NCI-H1930 (cell line): ENCODE results near the gene NEGR1.
A peak's percentile ranks its signal among the peaks of the same experiment; 100 is the strongest.
"Not testable (repeated sequence)": the region's sequence is repeated elsewhere in the genome, so short reads cannot be mapped to it uniquely, and the experiment has no call there.

Experiments used
- DNase-seq, 2 experiments: peaks; one replicate each; lab custom pipeline; 2025; lab: John Stamatoyannopoulos, UW

Gene NEGR1

DNA sequence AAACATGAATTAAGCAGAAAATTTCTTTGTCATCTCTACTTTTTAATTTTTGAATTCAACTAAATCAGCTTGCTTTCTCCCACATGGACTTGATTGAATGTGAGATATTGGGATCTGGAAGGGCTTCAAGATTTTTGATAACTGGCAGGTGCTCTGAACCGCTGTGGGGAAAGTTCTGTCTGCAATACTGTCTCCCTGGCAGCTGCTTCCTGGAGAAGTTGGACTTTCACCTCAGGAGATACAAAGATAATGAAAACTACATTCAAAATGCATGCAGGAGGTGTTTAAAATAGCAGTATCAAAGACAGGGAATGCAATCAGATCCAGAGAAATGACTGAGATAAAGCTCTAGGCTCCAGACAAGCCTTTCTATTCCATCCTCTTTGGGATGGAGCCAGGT lies 338.3 kb downstream of the NEGR1 start:
- no peak for DNase-seq

DNA sequence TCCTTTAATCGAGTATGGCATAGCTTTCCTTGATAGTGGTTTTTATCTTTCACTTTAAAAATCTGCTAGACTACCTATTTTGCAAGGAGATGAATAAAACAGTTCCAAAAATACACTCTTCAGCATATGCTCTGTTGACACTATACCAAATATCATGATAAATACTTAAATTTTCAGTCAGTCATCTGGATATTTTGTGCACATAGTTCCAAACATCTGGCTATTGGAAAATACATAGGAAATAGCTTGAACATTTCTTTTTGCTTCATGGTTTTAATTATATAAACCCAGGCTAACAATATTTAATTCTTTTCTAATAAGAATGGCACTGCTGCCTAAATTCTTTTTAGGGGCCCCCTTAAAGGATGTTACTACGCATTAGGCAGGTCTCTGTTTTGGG lies 342.1 kb downstream of the NEGR1 start:
- no peak for DNase-seq

DNA sequence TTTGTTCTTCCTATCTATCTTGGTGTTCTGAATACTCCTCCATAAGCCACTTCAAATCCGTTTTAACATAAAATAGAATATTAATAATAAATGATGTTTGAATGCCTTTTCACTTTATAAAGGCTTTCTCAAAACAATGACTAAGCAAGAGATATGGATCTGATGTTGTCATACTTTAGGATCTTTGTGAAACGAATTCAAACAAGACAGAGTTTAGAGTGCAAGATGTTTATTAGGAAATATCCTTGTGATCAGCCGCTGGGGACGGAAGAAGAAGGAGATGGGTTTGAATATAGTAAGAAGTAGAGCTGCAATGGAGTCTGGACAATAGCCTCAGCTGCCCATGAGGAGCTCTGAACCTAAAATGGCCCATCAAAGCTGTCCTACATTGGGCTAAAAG lies 351.8 kb downstream of the NEGR1 start:
- no peak for DNase-seq

DNA sequence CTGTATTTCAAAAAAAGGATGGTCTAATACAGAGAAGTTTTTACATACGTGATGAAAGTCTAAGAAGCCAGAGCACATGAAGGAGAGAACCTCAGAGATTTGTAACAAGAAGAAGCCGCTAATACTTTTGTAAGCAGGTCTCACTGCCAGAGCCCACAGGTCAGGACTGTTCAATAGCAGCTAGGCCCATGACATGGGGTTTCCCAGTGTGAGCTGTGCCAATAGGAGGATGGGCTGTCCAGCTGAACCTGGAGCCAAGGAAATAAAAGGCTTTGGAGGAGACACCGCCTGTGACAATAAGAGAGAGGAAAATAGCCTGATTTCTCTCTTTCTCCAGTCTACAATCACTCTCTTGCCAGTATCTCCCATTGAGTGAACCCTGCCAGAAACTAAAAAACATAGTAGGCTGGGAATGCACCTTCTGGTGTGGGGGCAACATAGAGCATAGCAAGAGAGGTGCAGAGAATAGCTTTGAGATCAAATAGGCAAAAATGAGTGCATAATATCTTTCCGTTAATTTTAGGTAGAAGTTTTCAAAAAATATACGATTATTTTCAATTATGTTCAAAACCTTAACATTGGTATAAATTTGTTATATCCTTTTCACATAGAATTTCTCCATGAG lies 360.3 kb downstream of the NEGR1 start:
- no peak for DNase-seq

DNA sequence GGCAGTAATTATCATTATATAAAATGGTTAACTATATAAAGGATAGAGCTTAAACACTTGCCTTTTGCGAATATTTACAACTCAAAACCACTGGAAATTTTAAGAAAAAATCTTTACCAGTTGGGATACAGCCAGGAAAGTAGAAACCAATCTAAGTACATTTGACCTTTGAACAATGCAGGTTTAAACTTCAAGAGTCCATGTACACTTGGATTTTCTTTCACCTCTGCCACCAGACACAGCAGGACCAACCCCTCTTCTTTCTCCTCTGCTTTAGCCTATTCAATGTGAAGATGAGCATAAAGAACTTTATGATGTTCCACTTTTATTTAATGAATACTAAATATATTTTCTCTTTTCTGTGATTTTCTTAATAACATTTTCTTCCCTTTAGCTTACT lies 361.1 kb downstream of the NEGR1 start:
- no peak for DNase-seq

DNA sequence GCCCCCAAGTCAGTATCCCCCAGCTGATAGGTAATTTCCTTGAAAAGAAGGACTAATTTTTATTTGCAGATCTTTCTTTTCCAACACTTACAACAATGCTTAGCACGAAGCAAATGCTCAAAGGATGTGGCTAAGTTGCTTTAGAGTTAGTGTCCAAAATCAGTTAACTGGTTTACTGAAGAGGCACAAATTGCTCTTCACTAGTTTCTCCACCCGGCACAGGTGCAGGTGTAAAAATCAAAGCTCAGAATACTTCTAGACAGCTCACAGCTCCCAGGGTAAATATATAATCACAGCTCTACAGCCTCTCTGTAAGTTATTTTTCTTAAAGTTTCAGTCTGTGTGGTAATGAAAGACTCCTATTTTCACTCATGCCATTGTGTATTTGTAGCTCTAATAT lies 361.8 kb downstream of the NEGR1 start:
- DNase-seq = no peak

DNA sequence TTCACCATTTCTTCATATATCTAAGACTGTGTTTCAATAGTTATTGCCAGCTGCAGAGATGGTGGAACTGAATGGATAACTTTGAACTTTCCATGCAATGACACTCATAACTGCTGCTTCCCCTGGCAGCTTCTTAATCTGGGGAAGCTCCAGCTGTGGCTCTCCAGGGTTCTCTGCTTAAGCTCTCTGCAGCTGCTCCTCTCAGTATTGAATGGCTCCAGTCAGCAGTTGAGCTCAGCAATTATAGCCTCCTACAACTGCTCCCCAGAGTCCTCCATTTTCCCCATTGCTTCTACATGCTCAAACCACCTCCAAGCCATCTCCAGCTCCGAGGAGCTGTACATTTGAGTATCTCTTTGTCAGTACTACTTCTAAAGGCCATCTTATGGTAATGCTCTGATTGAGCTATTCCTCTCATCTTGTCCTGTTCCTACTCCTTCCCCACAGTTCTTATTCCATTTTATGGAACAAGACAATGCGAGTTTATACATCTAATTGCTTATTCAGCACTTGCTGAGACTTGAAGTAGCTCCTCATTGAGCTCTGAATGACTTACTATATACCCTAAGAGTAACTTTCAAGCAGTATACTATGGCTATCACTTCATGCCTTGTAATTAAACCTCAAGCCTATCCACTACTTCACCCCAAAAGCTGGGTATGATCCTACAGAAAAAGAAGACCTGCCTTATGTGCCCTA lies 362.4 kb downstream of the NEGR1 start:
- DNase-seq = no peak

DNA sequence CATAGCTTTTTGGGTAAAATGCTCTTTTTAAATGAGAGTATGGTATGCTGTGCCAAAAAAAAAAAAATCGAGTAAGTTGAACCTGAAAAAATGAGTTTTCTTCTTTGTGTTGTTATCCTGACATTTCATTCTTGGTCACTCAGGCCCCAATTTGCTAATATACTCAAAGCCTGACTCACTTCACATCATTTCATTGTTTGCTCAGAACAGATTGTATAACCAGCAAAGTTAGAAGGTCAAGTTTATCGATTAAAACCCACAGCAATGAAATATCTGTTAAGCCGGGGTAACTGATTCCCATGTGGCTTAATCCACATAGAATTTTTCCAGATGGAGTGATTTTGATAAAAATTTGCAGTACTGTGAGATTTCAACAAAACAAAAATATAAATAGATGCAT lies 363.7 kb downstream of the NEGR1 start:
- no peak for DNase-seq

DNA sequence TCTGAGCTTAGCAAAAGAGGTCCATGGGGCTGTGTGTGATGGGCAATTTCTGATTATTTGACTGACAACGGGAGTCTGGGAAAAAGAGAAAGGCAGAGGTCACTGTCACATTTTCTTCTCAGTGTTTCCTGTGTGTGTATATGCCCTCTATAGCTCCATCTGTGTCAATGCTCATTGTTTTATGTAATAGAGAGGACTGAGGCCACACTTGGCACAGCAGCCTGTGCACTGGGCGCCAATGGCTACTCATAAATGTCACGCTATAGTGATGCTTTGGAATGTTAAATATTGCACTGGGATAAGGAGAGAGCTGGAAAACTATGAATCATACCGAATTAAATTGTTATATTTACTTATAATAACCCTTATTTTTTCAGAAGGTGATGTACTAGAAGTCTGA lies 365.4 kb downstream of the NEGR1 start:
- DNase-seq = no peak

DNA sequence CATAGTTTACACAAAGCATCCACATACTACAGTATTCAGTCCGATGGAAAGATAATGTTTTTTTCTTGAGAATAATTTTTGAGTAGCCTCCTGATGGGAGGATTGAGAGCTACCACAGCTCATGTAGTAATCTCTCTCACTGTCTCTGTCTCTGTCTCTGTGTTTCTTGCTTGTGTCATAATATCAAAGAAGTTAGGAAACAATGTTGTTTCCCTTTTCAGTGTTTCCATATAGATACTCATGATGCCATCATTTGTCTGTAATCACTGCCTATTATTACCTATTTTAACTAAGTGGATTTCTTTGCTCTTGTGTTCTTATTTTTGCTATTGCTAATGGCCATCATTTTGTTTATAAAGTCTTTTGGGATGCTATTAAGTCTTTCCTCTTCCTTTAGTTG lies 367.7 kb downstream of the NEGR1 start:
- no peak for DNase-seq

DNA sequence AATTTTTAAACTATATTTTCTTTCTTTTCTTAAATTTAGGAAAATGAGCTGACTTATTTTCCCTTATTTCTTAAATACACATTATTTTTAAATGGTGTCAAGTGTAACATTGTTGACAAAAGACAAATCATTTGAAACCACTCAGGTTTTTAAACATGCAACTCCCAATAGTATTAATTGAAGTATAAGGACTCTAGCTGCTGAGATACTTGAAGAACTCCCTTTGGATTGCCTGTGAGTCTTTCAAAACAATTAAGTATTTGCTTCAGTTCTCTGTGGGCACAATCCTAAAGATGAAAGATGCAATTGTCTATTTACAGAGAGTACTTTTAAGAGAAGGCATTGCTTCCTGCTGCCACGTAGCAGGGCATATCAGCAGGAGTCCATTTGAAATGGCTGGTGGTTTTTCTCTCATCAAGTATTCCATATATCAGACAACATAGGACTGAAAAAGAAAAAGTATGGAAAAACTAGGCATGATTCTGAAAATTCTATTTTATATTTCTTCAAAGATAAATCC lies 373.4 kb downstream of the NEGR1 start:
- DNase-seq = no peak

DNA sequence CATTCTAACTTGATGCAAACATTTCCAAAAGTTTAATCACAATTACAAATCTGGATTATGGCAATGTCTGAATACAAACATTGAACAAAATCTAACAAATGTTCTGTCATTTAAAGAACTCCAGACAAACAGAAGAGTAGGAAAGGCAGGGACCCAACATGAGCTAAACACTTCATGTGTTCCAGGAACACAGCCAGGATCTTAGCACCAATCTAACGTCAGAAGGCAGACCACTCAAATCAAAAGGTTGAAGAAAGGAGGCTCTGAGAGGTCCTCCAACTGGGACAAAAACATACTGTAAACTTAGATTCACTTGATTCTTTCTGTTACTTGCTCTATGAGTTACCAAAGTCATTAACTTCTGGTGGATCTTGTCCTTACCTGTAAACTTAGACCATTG lies 374.0 kb downstream of the NEGR1 start:
- no peak for DNase-seq

DNA sequence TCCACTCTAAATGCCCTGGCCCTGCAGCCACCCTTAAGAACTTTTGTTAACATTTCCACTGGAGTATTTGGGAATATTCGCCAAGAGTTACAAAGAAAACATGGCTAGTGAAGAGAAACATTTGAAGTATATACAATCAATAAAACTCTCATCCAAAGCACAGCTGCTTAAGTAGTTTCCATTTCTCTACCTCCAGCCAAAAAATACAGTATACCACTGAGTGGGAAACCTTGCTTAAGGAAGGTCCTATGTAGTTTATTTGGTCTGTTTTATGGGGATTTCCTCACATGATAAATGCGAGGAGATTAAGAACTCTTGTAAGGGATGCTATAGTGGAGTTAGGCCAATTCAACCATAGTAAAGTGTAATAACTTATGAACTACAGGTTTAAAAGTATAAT lies 382.5 kb downstream of the NEGR1 start:
- no peak for DNase-seq

DNA sequence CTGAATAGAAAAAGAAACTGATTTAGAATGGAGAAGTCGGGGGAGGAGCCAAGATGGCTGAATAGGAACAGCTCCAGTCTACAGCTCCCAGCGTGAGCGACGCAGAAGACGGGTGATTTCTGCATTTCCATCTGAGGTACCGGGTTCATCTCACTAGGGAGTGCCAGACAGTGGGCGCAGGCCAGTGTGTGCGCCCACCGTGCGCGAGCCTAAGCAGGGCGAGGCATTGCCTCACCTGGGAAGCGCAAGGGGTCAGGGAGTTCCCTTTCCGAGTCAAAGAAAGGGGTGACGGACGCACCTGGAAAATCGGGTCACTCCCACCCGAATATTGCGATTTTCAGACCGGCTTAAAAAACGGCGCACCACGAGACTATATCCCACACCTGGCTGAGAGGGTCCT lies 394.2 kb downstream of the NEGR1 start:
- not testable (repeated sequence) for DNase-seq

DNA sequence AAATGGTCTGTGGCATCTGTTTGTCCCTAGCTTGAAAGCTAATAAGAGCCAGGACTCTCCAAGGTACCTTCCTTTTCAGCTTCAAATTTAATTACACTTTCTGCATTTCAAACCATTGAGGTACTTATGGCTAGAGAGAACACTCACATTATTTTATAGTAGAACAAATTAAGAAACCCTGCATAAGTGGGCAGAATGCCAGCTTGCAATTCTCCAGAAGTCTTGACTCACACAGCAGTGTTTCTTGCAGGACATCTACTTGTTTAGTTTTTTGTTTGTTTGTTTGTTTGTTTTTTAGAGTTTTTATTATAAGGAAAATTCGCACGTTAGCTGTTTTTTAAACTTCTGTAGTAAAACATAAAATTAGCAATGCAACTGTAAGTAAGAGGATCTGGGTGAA lies 397.2 kb downstream of the NEGR1 start:
- DNase-seq = peak in 1 of 2 experiments; percentile 12

DNA sequence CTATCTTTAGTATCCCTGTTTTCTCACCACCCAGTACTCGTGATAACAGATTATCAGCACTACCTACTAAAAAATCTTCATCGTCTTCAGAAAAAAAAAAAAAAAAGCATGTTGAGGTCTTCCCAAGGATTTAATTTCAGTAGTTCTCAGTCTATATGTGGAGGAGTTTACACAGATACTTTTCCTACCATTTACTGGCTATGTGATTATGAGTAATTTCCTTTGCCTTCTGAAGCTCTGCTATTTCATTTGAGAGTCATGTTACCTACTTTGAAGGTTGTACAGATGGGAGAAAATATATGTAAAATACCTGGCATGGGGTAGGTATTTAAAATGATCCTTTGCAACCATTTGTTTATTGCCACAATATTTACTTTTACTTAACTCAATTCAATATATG lies 399.7 kb downstream of the NEGR1 start:
- peak; percentile 2 to 34 for DNase-seq

DNA sequence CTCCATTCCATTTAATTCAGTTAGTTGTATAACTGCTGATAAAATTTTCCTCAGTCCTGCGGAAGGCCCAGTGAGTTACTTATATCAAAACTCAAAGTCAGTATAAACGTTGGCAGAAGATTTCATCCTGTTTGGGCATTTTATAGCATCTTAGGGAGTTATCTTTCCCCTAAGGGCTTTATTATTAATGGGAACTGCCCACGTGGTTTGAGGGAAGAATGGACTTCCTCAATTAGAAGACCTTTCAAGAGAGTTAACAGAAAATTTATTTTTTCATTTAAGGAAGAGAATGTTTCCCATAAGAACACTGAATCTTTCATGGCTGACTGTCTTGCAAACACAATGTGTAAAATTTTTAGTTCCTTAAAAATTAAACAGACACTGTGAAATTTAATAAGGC lies 400.1 kb downstream of the NEGR1 start:
- DNase-seq = no peak

DNA sequence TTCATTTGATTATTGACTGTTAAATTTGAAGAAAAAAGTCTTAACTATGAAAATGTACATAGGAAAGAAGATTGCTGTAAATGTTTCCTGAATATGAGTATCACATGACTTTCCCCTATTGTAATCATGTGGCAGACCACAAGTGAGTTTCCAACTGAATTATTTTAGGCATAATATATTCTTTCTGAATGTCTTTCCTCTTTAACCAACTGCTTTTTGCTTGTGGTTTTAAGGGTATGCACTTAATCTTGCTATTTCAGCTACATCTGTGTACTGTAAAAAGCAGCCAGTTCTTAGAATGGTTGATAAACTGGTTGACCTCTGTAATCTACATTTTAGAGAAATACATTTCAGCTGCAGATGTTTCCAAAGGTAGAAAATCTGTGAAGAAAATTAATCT lies 400.7 kb downstream of the NEGR1 start:
- DNase-seq = no peak

DNA sequence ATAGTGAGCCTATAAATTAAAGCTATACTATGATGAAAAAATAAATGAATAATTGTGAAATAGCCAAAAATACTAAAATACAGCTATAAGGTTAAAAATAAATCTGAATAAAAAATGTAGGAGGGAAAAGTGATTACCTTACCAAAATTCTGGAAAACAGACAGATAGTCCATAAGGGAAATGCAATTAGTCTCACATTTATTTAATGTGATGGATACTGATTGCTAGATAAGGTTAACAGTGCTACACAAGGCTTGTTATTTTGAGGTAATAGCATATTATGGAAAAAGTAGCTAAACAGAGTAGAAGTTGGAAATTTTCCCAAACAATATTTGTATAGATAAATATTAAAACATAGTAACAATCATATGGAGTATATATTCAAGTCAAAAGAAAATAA lies 413.0 kb downstream of the NEGR1 start:
- no peak for DNase-seq

DNA sequence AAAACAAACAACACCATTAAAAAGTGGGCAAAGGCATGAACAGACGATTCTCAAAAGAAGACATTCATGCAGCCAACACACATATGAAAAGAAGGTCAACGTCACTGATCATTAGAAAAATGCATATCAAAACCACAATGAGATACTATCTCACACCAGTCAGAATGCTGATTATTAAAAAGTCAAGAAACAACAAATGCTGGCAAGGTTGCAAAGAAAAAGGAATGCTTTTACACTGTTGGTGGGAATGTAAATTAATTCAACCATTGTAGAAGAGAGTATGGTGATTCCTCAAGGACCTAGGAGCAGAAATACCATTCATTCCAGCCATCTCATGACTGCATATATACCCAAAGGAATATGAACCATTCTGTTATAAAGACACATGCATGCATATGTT lies 419.6 kb downstream of the NEGR1 start:
- DNase-seq = no peak

DNA sequence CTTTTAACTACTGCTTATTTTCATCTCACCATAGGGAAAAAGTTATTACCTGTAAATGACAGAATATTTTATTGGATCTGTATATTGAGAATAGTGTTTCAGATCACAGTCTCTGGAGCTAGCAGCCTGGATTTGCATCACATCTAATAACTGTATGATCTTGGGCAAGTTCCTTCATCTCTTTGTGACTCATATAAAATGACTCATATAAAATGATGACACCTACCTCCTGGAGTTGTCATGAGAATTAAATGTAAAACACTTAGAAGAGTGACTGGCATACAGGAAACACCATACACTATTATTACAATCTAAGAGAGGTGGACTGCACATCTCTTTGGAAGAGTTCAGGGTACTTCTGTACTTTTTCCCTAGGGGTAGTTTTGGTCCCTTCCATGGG lies 421.3 kb downstream of the NEGR1 start:
- DNase-seq = no peak

DNA sequence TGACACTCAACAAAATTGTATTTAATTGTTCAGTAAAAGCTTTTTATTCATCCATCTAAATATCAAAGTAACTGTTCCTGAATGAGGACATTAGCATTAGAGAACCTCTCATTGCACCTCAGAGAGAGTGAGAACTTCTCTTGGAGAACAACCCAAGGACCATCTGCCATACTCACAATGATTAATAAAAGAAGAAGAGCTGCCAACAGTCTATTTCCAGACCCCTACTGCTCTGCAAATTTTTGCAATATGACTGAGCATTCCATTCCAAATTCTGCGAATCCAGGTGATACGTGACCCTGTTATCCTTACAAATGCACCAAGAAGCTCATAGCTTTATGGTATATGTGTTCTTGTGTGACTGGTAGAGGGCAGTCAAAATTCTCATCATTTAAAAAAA lies 422.5 kb downstream of the NEGR1 start:
- DNase-seq = no peak

DNA sequence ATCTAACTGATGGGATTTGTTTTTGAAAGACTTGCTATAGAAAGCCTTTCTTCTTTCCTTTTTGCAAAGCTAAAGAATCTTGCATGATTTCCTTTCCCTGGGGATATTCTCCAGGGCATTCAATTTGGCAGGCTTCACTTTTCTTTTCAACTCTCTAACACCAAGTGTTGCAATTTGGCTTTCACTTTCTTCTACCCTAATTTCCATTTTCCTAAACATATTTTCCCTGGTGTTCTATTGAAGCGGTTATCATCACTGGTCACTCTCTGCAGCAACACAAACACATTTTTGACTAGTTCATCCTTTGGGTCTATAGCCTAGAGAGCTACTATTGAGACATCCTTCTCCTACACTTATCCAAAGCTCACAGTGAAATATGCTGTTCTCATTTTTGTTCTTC lies 424.5 kb downstream of the NEGR1 start:
- no peak for DNase-seq

DNA sequence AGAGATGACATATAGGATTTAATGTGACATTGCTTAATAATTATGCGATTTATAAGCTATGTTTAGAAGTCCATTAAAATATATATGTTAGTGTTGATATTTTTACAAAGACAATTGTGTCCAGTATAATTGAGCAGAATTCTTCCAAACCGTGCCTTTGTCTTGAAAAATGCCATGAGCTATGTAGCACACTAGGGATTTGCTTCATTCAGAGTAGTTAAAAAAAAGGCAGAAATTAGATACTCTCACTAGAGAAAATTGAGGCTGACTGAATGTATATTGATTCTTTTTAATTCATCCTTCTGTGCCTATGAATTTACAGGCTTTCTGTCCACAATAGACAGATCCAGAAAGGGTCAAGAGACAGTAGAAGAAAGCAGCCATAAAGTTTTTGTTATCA lies 429.0 kb downstream of the NEGR1 start:
- no peak for DNase-seq
